ENCODE data around the gene RCBTB2. TPM values are rescaled to one million over a fixed set of nuclear protein-coding genes. Genes with fewer than 3 reads are reported as not detected.
"Not testable (repeated sequence)": the region's sequence is repeated elsewhere in the genome, so short reads cannot be mapped to it uniquely, and the experiment has no call there.

Gene RCBTB2
- polyA plus RNA-seq, 1 donor from 2014 or later = 3.5 TPM

DNA sequence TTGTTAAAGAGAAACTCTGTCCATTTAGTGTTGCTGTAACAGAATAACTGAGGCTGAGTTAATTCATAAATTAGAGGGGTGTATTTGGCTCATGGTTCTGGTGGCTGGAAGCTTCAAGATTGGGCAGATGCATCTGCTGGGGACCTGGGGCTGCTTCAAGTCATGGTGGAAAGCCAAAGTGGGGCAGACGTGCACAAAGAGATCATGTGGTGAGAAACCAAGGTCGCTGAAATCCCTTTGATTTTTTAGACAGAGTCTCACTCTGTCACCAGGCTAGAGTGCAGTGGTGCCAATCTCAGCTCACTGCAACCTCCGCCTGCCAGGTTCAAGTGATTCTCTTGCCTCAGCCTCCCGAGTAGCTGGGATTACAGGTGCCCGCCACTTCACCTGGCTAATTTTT, 46.0 kb downstream of the RCBTB2 start:
- peaks cover 8 to 22% (median 18%) of the 10 kb centered on the region in 3 donors for H3K4me1 Mint-ChIP-seq
- peaks cover 0 to 4% (median 2%) of the 10 kb centered on the region in 3 donors for H3K9me3 Mint-ChIP-seq
- no peak overlapping the region for H3K27ac Mint-ChIP-seq
- H3K27me3 Mint-ChIP-seq = peaks cover 1% of the 10 kb centered on the region
- H3K36me3 Mint-ChIP-seq = no peaks in the 10 kb centered on the region
- H3K4me3 Mint-ChIP-seq = no peak overlapping the region

DNA sequence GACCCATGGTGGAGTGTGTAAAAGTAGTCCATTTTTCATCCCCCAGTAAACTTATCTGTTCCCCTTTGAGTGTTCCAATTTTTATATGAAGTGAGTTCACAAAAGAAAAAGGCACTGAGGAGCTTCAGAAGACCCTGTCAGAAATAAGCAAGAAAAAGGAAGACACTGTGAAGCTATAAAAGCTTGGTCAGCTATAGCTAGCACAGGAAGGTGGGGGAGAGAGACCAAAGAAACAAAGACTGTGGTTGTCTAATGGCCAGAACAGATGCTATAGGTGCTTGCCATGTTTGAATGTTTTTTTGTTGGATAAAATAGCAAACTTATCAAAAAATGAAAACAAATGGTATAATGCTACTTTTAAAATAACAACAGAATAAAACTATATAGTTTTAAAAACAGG, 46.5 kb downstream of the RCBTB2 start:
- no peaks in the 10 kb centered on the region for H3K36me3 Mint-ChIP-seq
- H3K27me3 Mint-ChIP-seq = no peaks in the 10 kb centered on the region
- H3K9me3 Mint-ChIP-seq = peaks cover 0 to 4% (median 2%) of the 10 kb centered on the region in 3 donors
- no peak overlapping the region for H3K4me3 Mint-ChIP-seq
- H3K4me1 Mint-ChIP-seq = peaks cover 4 to 18% (median 16%) of the 10 kb centered on the region in 3 donors
- H3K27ac Mint-ChIP-seq = no peak overlapping the region

- H3K4me3 Mint-ChIP-seq = no peak overlapping the region
- H3K27me3 Mint-ChIP-seq = no peaks in the 10 kb centered on the region
- peaks cover 3 to 13% (median 13%) of the 10 kb centered on the region in 3 donors for H3K4me1 Mint-ChIP-seq
- H3K36me3 Mint-ChIP-seq = no peaks in the 10 kb centered on the region
- peaks cover 0 to 4% (median 2%) of the 10 kb centered on the region in 3 donors for H3K9me3 Mint-ChIP-seq
- no peak overlapping the region for H3K27ac Mint-ChIP-seq
Measured at GRCh38 chr13:48485432-48485831, 47.4 kb downstream of the RCBTB2 start.

- H3K4me3 Mint-ChIP-seq = no peak overlapping the region
- peaks cover 3 to 7% (median 4%) of the 10 kb centered on the region in 3 donors for H3K4me1 Mint-ChIP-seq
- H3K27me3 Mint-ChIP-seq = no peaks in the 10 kb centered on the region
- H3K9me3 Mint-ChIP-seq = peaks cover 0 to 4% (median 2%) of the 10 kb centered on the region in 3 donors
- H3K36me3 Mint-ChIP-seq = peaks cover 4% of the 10 kb centered on the region
- no peak overlapping the region for H3K27ac Mint-ChIP-seq
Measured at GRCh38 chr13:48483575-48483974, 49.3 kb downstream of the RCBTB2 start.

DNA sequence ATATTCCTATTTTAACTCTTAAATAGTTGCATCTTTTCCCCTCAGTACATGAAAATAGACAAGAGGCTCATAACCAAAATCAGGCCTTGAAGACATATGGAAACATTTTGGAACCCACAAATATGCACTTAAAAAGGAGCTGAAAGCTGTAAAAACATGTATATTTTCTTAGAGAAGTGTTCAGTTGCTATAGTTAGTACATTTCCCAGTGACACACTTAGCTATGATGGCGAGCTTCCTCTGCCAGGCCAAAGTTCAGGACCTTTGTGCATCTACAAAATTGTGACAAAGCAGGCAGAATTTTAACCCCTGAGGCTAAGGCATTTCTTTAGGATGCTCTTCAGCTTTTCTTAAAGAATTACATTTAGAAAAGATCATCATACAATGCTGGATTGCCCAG, 54.5 kb downstream of the RCBTB2 start:
- Mint-ChIP-seq H3K27me3 (no peaks in the 10 kb centered on the region), H3K36me3 (peaks cover 21% of the 10 kb centered on the region), H3K9me3 (no peaks in the 10 kb centered on the region), H3K27ac (no peak overlapping the region), H3K4me1 (peaks cover 2 to 12% (median 9%) of the 10 kb centered on the region in 3 donors), H3K4me3 (no peak overlapping the region)

GRCh38 chr13:48477191-48477855, 55.6 kb downstream of the RCBTB2 start:
- H3K4me3 Mint-ChIP-seq = no peak overlapping the region
- H3K9me3 Mint-ChIP-seq = no peaks in the 10 kb centered on the region
- H3K36me3 Mint-ChIP-seq = peaks cover 25% of the 10 kb centered on the region
- peaks cover 2 to 12% (median 9%) of the 10 kb centered on the region in 3 donors for H3K4me1 Mint-ChIP-seq
- H3K27me3 Mint-ChIP-seq = no peaks in the 10 kb centered on the region
- no peak overlapping the region for H3K27ac Mint-ChIP-seq

- Mint-ChIP-seq H3K36me3 (peaks cover 25% of the 10 kb centered on the region), H3K4me3 (no peak overlapping the region), H3K4me1 (peaks cover 2 to 12% (median 9%) of the 10 kb centered on the region in 3 donors), H3K27me3 (no peaks in the 10 kb centered on the region), H3K9me3 (no peaks in the 10 kb centered on the region), H3K27ac (peak overlapping the region in 1 of 3 donors; percentile 32)
Measured at GRCh38 chr13:48476686-48477085, 56.2 kb downstream of the RCBTB2 start.

DNA sequence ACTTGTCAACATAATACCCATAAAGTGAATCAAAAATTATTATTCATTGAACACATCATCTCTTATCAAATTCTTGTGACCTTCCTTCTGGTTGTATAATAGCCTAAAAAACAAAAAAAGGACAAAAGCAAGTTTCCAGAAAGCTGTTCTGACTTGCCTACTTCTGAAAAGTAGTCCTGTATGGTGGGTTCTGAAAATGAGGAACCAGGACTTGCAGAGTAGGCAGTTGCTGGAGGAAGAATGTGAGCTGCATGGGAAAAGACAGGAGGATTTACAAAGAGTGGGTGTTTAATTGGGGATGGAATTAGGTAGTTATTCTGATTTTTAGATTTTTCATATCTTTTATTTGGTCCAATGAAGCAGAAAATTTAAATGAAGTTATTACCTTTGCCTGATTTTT, 56.7 kb downstream of the RCBTB2 start:
- peaks cover 25% of the 10 kb centered on the region for H3K36me3 Mint-ChIP-seq
- H3K27ac Mint-ChIP-seq = peak overlapping the region in 1 of 3 donors; percentile 32
- no peaks in the 10 kb centered on the region for H3K27me3 Mint-ChIP-seq
- peaks cover 2 to 12% (median 9%) of the 10 kb centered on the region in 3 donors for H3K4me1 Mint-ChIP-seq
- no peak overlapping the region for H3K4me3 Mint-ChIP-seq
- no peaks in the 10 kb centered on the region for H3K9me3 Mint-ChIP-seq

DNA sequence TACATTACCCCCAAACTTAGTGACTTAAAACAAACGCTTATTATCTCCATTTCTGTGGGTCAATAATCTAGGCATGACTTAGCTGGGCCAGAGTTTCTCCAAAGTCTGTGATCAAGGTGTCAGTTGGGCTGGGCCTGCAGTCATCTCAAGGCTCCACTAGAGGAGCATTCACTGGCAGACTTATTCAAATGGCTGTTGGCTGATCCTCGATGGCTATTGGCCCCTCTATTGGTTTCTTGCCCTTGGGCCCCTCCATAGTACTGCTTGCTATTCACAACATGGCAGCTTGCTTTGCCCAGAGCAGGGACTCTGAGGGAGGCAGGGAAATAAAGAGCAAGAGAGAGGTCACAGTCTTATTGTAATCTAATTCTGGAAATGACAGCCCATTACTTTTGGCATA, 57.6 kb downstream of the RCBTB2 start:
- Mint-ChIP-seq H3K27me3 (no peaks in the 10 kb centered on the region), H3K4me1 (peaks cover 2 to 12% (median 9%) of the 10 kb centered on the region in 3 donors), H3K4me3 (no peak overlapping the region), H3K9me3 (no peaks in the 10 kb centered on the region), H3K36me3 (peaks cover 25% of the 10 kb centered on the region), H3K27ac (no peak overlapping the region)

DNA sequence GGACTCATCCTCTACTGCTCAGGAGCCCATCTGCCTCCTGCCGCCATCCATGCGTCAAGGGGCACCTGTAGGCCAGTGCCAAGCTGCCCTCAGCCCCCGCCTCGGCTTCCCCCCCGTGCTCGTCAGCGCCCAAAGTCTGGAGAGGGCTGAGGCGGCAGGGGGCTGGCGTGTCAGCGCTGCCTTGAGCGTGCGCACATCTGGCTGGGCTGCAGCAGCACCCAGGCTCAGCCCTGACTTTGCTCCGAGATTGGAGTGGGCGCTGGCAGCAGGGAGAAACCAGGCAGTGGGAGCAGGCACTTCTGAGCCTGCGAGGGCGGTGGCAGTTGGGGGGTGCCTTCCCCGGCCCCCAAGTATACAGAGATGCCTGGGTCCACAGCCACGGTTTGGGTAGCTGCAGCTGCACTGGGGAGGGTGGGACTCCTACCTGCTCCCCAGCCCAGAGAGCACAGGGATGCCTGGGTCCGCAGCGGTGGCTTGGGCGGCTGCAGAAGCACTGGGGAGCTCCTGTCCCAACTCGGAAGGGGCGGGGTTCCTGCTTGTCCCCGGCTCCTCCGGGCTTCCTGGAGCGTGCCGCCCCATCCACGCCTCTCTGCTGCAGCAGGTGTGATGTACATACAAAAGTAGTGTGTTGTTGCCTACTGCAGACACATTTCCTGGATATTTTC, 75.2 kb downstream of the RCBTB2 start:
- H3K4me3 Mint-ChIP-seq = no peak overlapping the region
- peaks cover 32% of the 10 kb centered on the region for H3K36me3 Mint-ChIP-seq
- peaks cover 0 to 7% (median 5%) of the 10 kb centered on the region in 3 donors for H3K4me1 Mint-ChIP-seq
- peaks cover 0 to 2% (median 0%) of the 10 kb centered on the region in 3 donors for H3K9me3 Mint-ChIP-seq
- H3K27me3 Mint-ChIP-seq = no peaks in the 10 kb centered on the region
- H3K27ac Mint-ChIP-seq = no peak overlapping the region

- Mint-ChIP-seq H3K27ac (peak overlapping the region in 1 of 3 donors; percentile 80), H3K27me3 (no peaks in the 10 kb centered on the region), H3K36me3 (peaks cover 35% of the 10 kb centered on the region), H3K4me3 (no peak overlapping the region), H3K9me3 (peaks cover 2 to 4% (median 3%) of the 10 kb centered on the region in 3 donors), H3K4me1 (peaks cover 0 to 7% (median 5%) of the 10 kb centered on the region in 3 donors)
Measured at GRCh38 chr13:48456546-48456945, 76.3 kb downstream of the RCBTB2 start.

DNA sequence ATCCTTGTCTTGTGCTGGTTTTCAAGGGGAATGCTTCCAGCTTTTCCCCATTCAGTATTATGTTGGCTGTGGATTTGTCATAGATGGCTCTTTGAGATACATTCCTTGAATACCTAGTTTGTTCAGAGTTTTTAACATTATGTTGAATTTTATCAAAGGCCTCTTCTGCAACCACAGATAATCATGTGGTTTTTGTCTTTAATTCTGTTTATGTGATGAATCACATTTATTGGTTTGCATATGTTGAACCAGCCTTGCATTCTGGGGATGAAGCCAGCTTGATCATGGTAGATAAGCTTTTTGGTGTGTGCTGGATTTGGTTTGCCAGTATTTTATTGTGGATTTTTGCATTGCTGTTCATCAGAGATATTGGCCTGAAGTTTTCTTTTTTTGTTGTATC, 81.7 kb downstream of the RCBTB2 start:
- not testable (repeated sequence) for H3K4me1 Mint-ChIP-seq, H3K4me3 Mint-ChIP-seq, H3K27me3 Mint-ChIP-seq, H3K27ac Mint-ChIP-seq
- Mint-ChIP-seq H3K36me3 (peaks cover 32% of the 10 kb centered on the region), H3K9me3 (peaks cover 7 to 14% (median 12%) of the 10 kb centered on the region in 3 donors)

GRCh38 chr13:48449656-48450055, 83.2 kb downstream of the RCBTB2 start:
- H3K36me3 Mint-ChIP-seq = peaks cover 27% of the 10 kb centered on the region
- no peak overlapping the region for H3K4me3 Mint-ChIP-seq
- peaks cover 0 to 9% (median 7%) of the 10 kb centered on the region in 3 donors for H3K4me1 Mint-ChIP-seq
- H3K27me3 Mint-ChIP-seq = no peaks in the 10 kb centered on the region
- no peak overlapping the region for H3K27ac Mint-ChIP-seq
- H3K9me3 Mint-ChIP-seq = peaks cover 7 to 14% (median 12%) of the 10 kb centered on the region in 3 donors

- peaks cover 7 to 14% (median 12%) of the 10 kb centered on the region in 3 donors for H3K9me3 Mint-ChIP-seq
- no peak overlapping the region for H3K27ac Mint-ChIP-seq
- peaks cover 31% of the 10 kb centered on the region for H3K36me3 Mint-ChIP-seq
- peaks cover 0 to 9% (median 9%) of the 10 kb centered on the region in 3 donors for H3K4me1 Mint-ChIP-seq
- peak overlapping the region in 2 of 4 donors; percentile 65 to 71 for H3K4me3 Mint-ChIP-seq
- no peaks in the 10 kb centered on the region for H3K27me3 Mint-ChIP-seq
Measured at GRCh38 chr13:48448959-48449614, 83.8 kb downstream of the RCBTB2 start.

DNA sequence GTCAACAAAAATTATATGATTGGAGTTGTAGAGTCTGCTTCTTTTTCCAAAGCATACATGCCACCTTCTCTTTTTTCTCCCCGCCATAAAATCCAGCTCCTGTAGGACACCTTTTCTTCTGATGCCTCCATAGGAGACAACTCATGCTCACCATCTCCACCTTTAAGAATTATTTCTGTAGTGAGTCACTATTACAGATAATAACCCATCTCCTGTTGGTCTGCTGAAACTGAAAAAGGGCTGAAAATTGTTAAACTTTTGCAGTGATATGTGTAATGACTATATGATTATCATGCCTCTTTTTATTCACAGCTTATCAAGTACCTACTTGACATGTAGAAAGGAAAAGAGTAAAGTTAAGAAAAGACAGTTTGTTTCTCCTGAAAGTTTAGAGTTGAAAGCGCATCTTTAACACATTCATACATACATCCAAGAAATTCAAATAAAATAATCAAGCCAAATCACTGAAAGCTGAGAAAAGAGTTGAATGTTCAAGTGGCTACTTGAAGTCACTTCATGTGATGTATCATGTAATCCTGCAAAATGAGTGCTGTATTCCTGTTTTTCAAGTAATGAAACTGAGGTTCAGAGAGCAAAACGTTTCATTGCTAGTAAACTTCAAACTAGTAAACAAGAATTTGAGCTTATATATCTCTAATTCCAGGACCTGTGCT, 84.5 kb downstream of the RCBTB2 start:
- H3K36me3 Mint-ChIP-seq = peaks cover 29% of the 10 kb centered on the region

More for the DNA sequence above, 84.5 kb downstream of the RCBTB2 start:
- no peaks in the 10 kb centered on the region for H3K27me3 Mint-ChIP-seq
- H3K4me3 Mint-ChIP-seq = peak overlapping the region in 1 of 4 donors; percentile 38
- H3K4me1 Mint-ChIP-seq = peaks cover 0 to 9% (median 7%) of the 10 kb centered on the region in 3 donors
- H3K27ac Mint-ChIP-seq = no peak overlapping the region
- H3K9me3 Mint-ChIP-seq = peaks cover 7 to 14% (median 12%) of the 10 kb centered on the region in 3 donors
